22Rv1 (cell line): Measurements from ENCODE around the gene CMYA5.

Experiments used
- ZFX ChIP-seq: fragments of 450-650 bp; IDR thresholded peaks from 2 replicates; pipeline ENCODE4 v1.6.1; 2017; ENCODE audit warnings: antibody characterized with exemption, borderline replicate concordance
- TF ChIP-seq, protein P1 (sequence below): fragments of 450-650 bp; IDR thresholded peaks from 2 replicates; pipeline ENCODE4 v1.5.1; 2017; ENCODE audit warnings: mild to moderate bottlenecking

DNA sequence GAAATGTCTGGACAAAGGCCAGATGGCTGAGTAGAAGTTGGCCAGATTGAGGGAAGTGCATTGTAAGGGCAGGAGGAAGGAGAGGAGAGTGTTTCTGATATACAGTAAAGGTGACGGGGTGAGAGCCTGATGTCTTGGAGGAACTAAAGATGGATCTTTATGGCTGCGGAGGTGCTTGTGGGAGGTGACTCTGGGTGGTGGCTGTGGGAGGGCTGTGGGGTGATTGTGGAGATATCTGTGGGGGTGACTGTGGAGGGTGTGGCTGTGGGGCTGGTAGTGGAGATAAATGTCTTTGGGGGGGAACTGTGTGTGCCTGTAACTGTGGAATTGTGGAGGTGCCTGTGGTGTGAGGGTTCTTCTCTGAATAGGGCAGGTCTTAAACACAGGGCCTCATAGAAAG, 121.4 kb downstream of the CMYA5 start:
- TF ChIP-seq, protein P1, sequence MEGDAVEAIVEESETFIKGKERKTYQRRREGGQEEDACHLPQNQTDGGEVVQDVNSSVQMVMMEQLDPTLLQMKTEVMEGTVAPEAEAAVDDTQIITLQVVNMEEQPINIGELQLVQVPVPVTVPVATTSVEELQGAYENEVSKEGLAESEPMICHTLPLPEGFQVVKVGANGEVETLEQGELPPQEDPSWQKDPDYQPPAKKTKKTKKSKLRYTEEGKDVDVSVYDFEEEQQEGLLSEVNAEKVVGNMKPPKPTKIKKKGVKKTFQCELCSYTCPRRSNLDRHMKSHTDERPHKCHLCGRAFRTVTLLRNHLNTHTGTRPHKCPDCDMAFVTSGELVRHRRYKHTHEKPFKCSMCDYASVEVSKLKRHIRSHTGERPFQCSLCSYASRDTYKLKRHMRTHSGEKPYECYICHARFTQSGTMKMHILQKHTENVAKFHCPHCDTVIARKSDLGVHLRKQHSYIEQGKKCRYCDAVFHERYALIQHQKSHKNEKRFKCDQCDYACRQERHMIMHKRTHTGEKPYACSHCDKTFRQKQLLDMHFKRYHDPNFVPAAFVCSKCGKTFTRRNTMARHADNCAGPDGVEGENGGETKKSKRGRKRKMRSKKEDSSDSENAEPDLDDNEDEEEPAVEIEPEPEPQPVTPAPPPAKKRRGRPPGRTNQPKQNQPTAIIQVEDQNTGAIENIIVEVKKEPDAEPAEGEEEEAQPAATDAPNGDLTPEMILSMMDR = no peak
- TF ChIP-seq ZFX = no peak
